K562 (cell line): ENCODE measurements around the gene OLIG1. TPM values are rescaled to one million over a fixed set of nuclear protein-coding genes. Genes with fewer than 3 reads are reported as not detected.

Source experiments
- ATAC-seq: fragments of 200-7000 bp; cut with Tn5 transposase; 3 replicates; pipeline ENCODE4 v1.9.1; 2020; ENCODE audit warnings: moderate library complexity
- BruUV-seq: library from RNA; stranded (reverse); fragments of 400-500 nt; replicated peaks from 2 replicates; lab custom pipeline; 2021; lab: Mats Ljungman, UMichigan
- CTCF ChIA-PET: fragments of 300-600 bp; formaldehyde crosslinking; extraction: SDS; loops from one replicate; lab custom pipeline; 2021; ENCODE audit warnings: low intra/inter-chr PET ratio; lab: Yijun Ruan, JAX
- POLR2A ChIA-PET: fragments of 300-600, 350-650 bp; sonication (Branson Sonifier 250); formaldehyde crosslinking; extraction: SDS; loops from one replicate; lab custom pipeline; 2021; ENCODE audit warnings: antibody characterized with exemption, inconsistent platforms; lab: Yijun Ruan, JAX
- DNase-seq, 4 experiments: peaks; one replicate each; pipeline versions ENCODE4 v3.0.0 to v3.0.0-alpha.2; 2011 to 2018; ENCODE audit warnings: low spot score in 3 of 4, mixed read lengths in 3 of 4; ENCODE audit errors: extremely low read depth in 1 of 4
- FAIRE-seq: peaks from 2 replicates; lab custom pipeline; 2011; peaks lifted over from hg19 to GRCh38; lab: Jason Lieb, UNC
- H2AFZ ChIP-seq: 2 replicates; pipeline ENCODE4 v1.6.0; 2011; ENCODE audit warnings: low read depth, low read length, control low read depth, inconsistent platforms
- H3K27ac ChIP-seq: fragments of 200-600 bp; 3 replicates; pipeline ENCODE4 v1.8.0; 2011; ENCODE audit warnings: low read depth, mild to moderate bottlenecking, control low read depth, inconsistent platforms, low read length, moderate library complexity, mixed read lengths; ENCODE audit errors: extremely low read depth
- H3K27me3 ChIP-seq, 2 experiments: fragments of 300-600 bp in 1 of 2; 2 replicates in 1 of 2; 3 replicates in 1 of 2; pipeline versions ENCODE4 v1.6.0 to v1.8.0; 2011; ENCODE audit warnings: inconsistent platforms in 2 of 2, low read length in 2 of 2, mild to moderate bottlenecking in 1 of 2, mixed read lengths in 1 of 2, moderate library complexity in 1 of 2; ENCODE audit not compliant: control insufficient read depth in 2 of 2, insufficient read depth in 2 of 2
- H3K36me3 ChIP-seq: fragments of 300-600 bp; 3 replicates; pipeline ENCODE4 v1.8.0; 2011; ENCODE audit warnings: mild to moderate bottlenecking, low read length, inconsistent platforms; ENCODE audit not compliant: control insufficient read depth, insufficient read depth
- H3K4me1 ChIP-seq, 2 experiments: fragments of 200-600 bp in 1 of 2; replicated peaks in 1 of 2; 2 replicates in 1 of 2; 3 replicates in 1 of 2; pipeline versions ENCODE4 v1.5.1 to v1.8.0; 2011; ENCODE audit warnings: inconsistent platforms in 2 of 2, low read length in 2 of 2, mild to moderate bottlenecking in 1 of 2, mixed read lengths in 1 of 2, moderate library complexity in 1 of 2; ENCODE audit not compliant: control insufficient read depth in 2 of 2, insufficient read depth in 2 of 2
- H3K4me2 ChIP-seq: 2 replicates; pipeline ENCODE4 v1.6.1; 2011; ENCODE audit warnings: low read length, control low read depth, inconsistent platforms, mixed read lengths; ENCODE audit not compliant: insufficient read depth
- H3K4me3 ChIP-seq: fragments of 200-600 bp; sonication (generic), shearing (Covaris generic); 2 replicates; pipeline ENCODE4 v1.5.1; 2016; ENCODE audit warnings: control low read depth, inconsistent platforms
- H3K79me2 ChIP-seq: fragments of 200-600 bp; 3 replicates; pipeline ENCODE4 v1.8.0; 2011; ENCODE audit warnings: low read length, inconsistent platforms; ENCODE audit not compliant: control insufficient read depth, insufficient read depth
- H3K9ac ChIP-seq, 2 experiments: 2 replicates each; pipeline versions ENCODE4 v1.6.0 to v1.6.1; 2011; ENCODE audit warnings: low read depth in 2 of 2, low read length in 2 of 2, control low read depth in 1 of 2, inconsistent platforms in 1 of 2, mild to moderate bottlenecking in 1 of 2, mixed read lengths in 1 of 2; ENCODE audit not compliant: insufficient read depth in 1 of 2
- H3K9me1 ChIP-seq: one replicate; pipeline ENCODE4 v1.6.0; 2011; ENCODE audit warnings: inconsistent platforms, mild to moderate bottlenecking, low read length, moderate library complexity; ENCODE audit not compliant: control insufficient read depth, insufficient read depth
- H3K9me3 ChIP-seq: replicated peaks from 2 replicates; pipeline ENCODE4 v1.5.1; 2011; ENCODE audit warnings: low read depth, low read length, inconsistent platforms; ENCODE audit not compliant: control insufficient read depth, insufficient read depth
- H4K20me1 ChIP-seq: replicated peaks from 2 replicates; pipeline ENCODE4 v1.6.1; 2011; ENCODE audit warnings: low read length, inconsistent platforms, mixed read lengths; ENCODE audit not compliant: control insufficient read depth, insufficient read depth
- BRF2 ChIP-seq: IDR thresholded peaks from 3 replicates; pipeline ENCODE4 v1.6.1; 2011; ENCODE audit warnings: borderline replicate concordance, mild to moderate bottlenecking; ENCODE audit not compliant: insufficient read length, insufficient read depth
- FOXA1 ChIP-seq: fragments of 450-650 bp; IDR thresholded peaks from 2 replicates; pipeline ENCODE4 v1.6.1; 2016; ENCODE audit warnings: mild to moderate bottlenecking, borderline replicate concordance
- FOXA3 ChIP-seq, 2 experiments: fragments of 450-650 bp in 1 of 2; sonication (generic) in 1 of 2; formaldehyde crosslinking; IDR thresholded peaks in 1 of 2; conservative IDR thresholded peaks in 1 of 2; 2 replicates each; pipeline versions ENCODE4 v1.4.0 to v1.8.0; 2020 to 2022; ENCODE audit warnings: mild to moderate bottlenecking in 2 of 2, missing genetic modification reagents in 1 of 2
- MED1 ChIP-seq: sonication (generic); formaldehyde crosslinking; IDR thresholded peaks from 2 replicates; pipeline ENCODE4 v1.8.1; 2023; ENCODE audit warnings: missing genetic modification reagents, borderline replicate concordance
- NCOA1 ChIP-seq: fragments of 450-650 bp; IDR thresholded peaks from 2 replicates; pipeline ENCODE4 v1.6.1; 2016; ENCODE audit warnings: low read depth
- PBX2 ChIP-seq, 2 experiments: IDR thresholded peaks in 1 of 2; conservative IDR thresholded peaks in 1 of 2; 2 replicates each; pipeline ENCODE4 v1.6.1; 2016; ENCODE audit warnings: low read depth in 2 of 2, mild to moderate bottlenecking in 1 of 2, missing compliant biosample characterization in 1 of 2, missing genetic modification characterization in 1 of 2, moderate library complexity in 1 of 2
- PTBP1 ChIP-seq: fragments of 200-400 bp; formaldehyde crosslinking; IDR thresholded peaks from 2 replicates; pipeline ENCODE4 v1.6.1; 2017; ENCODE audit warnings: low read depth, low read length
- RBM39 ChIP-seq: fragments of 200-400 bp; formaldehyde crosslinking; optimal IDR thresholded peaks from 2 replicates; pipeline ENCODE3; 2018; ENCODE audit warnings: low read depth, low read length
- SRSF9 ChIP-seq: fragments of 200-400 bp; formaldehyde crosslinking; IDR thresholded peaks from 2 replicates; pipeline ENCODE4 v1.6.1; 2017; ENCODE audit warnings: low read depth, low read length, borderline replicate concordance
- THRA ChIP-seq: fragments of 450-650 bp; IDR thresholded peaks from 2 replicates; pipeline ENCODE4 v1.6.1; 2017; ENCODE audit warnings: mild to moderate bottlenecking, moderate library complexity
- ZNF316 ChIP-seq: fragments of 450-650 bp; IDR thresholded peaks from 2 replicates; pipeline ENCODE4 v1.6.1; 2016
- ZNF512 ChIP-seq: IDR thresholded peaks from 2 replicates; pipeline ENCODE4 v1.6.1; 2016; ENCODE audit warnings: missing genetic modification characterization, missing compliant biosample characterization
- ZNF639 ChIP-seq, 2 experiments: fragments of 200-800 bp in 1 of 2; sonication (Bioruptor generic) in 1 of 2; sonication (generic) in 1 of 2; formaldehyde crosslinking in 1 of 2; IDR thresholded peaks in 1 of 2; conservative IDR thresholded peaks in 1 of 2; 2 replicates each; pipeline versions ENCODE4 v1.5.0 to v1.6.1; 2016 to 2020; ENCODE audit warnings: missing compliant biosample characterization in 1 of 2, missing genetic modification characterization in 1 of 2, missing genetic modification reagents in 1 of 2
- ZNF77 ChIP-seq: fragments of 250-450 bp; sonication (Bioruptor Pico); IDR thresholded peaks from 2 replicates; pipeline ENCODE4 v1.5.0; 2020
- WGBS: fragments of 100-300 bp; shearing (Covaris generic); methylation state at CpG from one replicate; pipeline ENCODE4 v1.1.6; 2016; ENCODE audit warnings: low coverage, mixed read lengths; ENCODE audit not compliant: insufficient coverage; ENCODE audit errors: missing lambda C conversion rate; 5-methylcytosine and 5-hydroxymethylcytosine counted together
- in situ Hi-C: fragments of 300-500 bp; cut with MboI; formaldehyde crosslinking; loops from 4 replicates; pipeline ENCODE4 v1.15.0; 2018; ENCODE audit warnings: inconsistent platforms, mixed read lengths
- intact Hi-C: fragments of 100-400 bp; cut with micrococcal nuclease; formaldehyde crosslinking; loops from 2 replicates; pipeline ENCODE4 v1.14.2; 2022
- polyA plus RNA-seq, 8 experiments: library from polyadenylated mRNA; depleted of rRNA in 4 of 8; stranded (reverse) in 5 of 8; unstranded in 3 of 8; fragments of >200 nt; fragmentation: Nextera tagmentation in 2 of 8; fragmentation: Illumina TruSeq in 1 of 8; extraction: Ambion mirVana in 2 of 8; extraction: Trizol in 1 of 8; gene quantifications; 2 replicates each; pipeline versions ENCODE4 v1.2.1 to v1.2.3, GENCODE V29; 2011 to 2014; ENCODE audit warnings: inconsistent platforms in 1 of 8, missing spikeins in 1 of 8
- total RNA-seq, 7 experiments: library from RNA; depleted of rRNA in 6 of 7; stranded (reverse); fragments of >200 nt in 6 of 7; fragmentation: Illumina TruSeq in 2 of 7; extraction: Trizol in 2 of 7; gene quantifications; 2 replicates each; pipeline versions ENCODE4 v1.2.1 to v1.2.3, GENCODE V29; 2011 to 2021; ENCODE audit warnings: low replicate concordance in 1 of 7

The OLIG1 gene
- total and polyA plus RNA-seq, 9 of the 15 experiments (the other 6 are each of a cell fraction or from before 2014, with no cell fraction given) = not detected

- CTCF ChIA-PET = no interaction called here
- H3K9ac ChIP-seq = no peak overlapping the region
- no peak overlapping the region for H3K27ac ChIP-seq
- DNase-seq (no peak), ATAC-seq (no peak), FAIRE-seq (no peak)
- no peaks in the 10 kb centered on the region for H4K20me1 ChIP-seq
- no peaks in the 10 kb centered on the region for H3K79me2 ChIP-seq
- H2AFZ ChIP-seq = no peak overlapping the region
- H3K27me3 ChIP-seq = peaks cover 35 to 42% of the 10 kb centered on the region in 2 experiments
- POLR2A ChIA-PET = no interaction called here
- in situ Hi-C loops (no loop called here), intact Hi-C loops (no loop called here)
- H3K9me3 ChIP-seq = 0 out of 2 replicates have a peak, but pooled peaks cover 1% of the 10 kb centered on the region
- BruUV-seq = no TSS peak
- H3K4me2 ChIP-seq = no peak overlapping the region
- WGBS = 31% methylated on average over 10 of the region's 11 CpGs
- H3K4me1 ChIP-seq = peaks cover 0 to 22% of the 10 kb centered on the region in 2 experiments; a peak in 2 of 5 replicates
- no peaks in the 10 kb centered on the region for H3K9me1 ChIP-seq
- H3K36me3 ChIP-seq = no peaks in the 10 kb centered on the region
- H3K4me3 ChIP-seq = no peak overlapping the region
- TF ChIP-seq ZNF316 = no peak
- no peak for TF ChIP-seq FOXA3 (CRISPR knock-in tag; conservative IDR thresholded peaks at IDR 0.05 in 1 of 2, IDR thresholded peaks at IDR 0.05 in 1 of 2)
- no peak for TF ChIP-seq ZNF77 (CRISPR knock-in tag)
- TF ChIP-seq ZNF639 (CRISPR knock-in tag; conservative IDR thresholded peaks at IDR 0.05 in 1 of 2, IDR thresholded peaks at IDR 0.05 in 1 of 2) = no peak
- TF ChIP-seq NCOA1 = no peak
- TF ChIP-seq MED1 (CRISPR knock-in tag) = no peak
- no peak for TF ChIP-seq ZNF512 (tag)
- no peak for TF ChIP-seq THRA
- TF ChIP-seq PTBP1 = no peak
- TF ChIP-seq RBM39 = no peak
- TF ChIP-seq PBX2 (CRISPR knock-in tag; IDR thresholded peaks at IDR 0.05; ENCODE audit: low read depth) = no peak
- no peak for TF ChIP-seq PBX2 (tag; conservative IDR thresholded peaks at IDR 0.05; ENCODE audit: low read depth)
- no peak for TF ChIP-seq BRF2
- TF ChIP-seq FOXA1 = no peak
- TF ChIP-seq SRSF9 = no peak
Measured at GRCh38 chr21:33069645-33069993, 322 bp upstream of the OLIG1 start.
